Measurements from ENCODE around the gene TXNDC5.
"Not testable (repeated sequence)": the region's sequence is repeated elsewhere in the genome, so short reads cannot be mapped to it uniquely, and the experiment has no call there.

The TXNDC5 gene

DNA sequence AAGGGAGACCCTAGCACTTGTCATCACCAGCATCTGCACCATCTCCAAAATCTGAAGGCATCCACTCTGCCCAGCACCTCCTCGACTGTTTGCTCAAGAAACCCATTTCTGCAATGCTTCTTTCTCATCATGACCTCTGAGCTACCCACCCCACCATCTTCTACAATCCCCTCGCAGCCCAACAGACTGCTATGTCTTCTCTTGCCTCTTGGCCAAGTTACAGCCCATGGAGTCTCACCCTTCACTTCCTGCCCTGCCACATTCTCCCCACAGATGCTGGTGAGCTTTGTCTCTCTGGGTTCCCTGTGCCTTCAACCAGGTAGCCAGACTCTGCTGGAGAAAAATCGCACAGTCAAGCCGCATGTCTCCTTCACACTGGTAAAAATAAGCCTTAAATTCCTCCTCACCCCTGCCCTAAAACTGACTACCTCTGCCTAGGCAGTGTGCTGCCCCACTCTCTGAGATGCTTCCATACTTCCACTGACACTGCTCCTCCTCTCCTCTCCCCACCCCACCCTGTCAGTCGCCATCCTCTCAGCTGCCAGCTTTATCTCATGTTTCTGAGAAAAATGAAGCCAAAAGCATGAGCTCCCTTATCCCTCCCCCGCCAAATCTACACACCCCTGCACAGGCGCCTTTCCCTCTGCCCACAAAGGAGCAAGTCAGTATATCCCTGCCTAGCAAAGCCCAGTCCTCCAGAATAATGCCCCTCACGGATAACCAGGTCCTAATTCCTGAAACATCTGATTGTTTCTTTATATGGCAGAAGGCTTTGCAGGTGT lies 2.3 kb upstream of the TXNDC5 start:
- no peak for DNase-seq

DNA sequence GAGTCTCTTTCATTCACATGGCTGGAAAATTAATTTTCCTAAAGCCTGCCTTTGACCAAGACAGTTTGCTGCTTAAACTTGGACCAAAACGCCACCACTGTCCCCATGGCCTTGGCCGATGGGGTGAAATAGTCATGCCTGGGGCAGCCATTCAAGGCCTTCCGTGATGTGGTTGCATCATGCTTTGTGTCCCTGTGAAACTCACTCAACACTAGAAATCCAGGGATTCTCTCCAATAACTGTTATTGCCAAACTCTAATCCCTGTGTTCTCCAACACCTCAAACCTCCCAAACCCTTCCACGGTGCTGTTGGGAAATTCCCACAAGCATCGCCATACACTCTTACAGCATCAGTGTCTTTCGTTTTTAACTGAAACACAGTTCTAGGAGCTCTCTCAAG lies 1.4 kb upstream of the TXNDC5 start:
- no peak for DNase-seq

DNA sequence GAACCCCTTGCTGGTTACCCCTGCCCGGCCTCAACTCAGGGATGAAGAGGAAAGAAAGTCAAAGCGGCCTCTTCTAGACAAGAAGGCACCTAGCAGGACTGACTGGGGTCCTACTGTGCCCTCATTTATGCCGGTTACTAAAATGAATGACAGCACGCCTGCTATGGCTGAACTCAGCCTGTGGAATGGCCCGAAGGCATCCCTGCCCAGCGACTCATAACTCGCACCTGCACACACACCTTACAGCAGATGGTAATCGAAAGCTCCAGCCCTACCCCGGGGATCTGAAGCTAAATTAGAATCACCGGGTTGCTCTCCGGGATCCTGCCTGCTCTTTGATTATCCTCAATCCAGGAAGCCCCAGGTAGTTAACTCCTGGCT lies 747 bp upstream of the TXNDC5 start:
- DNase-seq, result no peak

DNA sequence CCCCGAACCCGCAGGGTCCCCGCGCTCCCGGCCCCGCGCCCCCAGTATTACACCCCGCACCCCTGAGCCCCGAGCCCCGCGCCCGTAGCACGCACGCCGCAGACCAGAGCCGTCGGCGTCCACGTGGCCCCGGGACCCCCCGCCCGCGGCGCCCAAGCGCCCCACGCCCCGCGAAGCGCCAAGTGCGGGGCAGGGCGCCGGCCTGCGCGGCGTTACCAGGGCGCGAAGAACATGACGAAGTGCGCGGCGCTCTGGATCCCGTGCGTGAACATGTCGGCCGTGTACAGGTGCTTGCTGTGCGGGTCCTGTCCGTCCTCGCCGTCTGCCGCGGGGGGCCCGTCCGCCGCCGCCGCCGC lies 312 bp downstream of the TXNDC5 start:
- no peak for DNase-seq

DNA sequence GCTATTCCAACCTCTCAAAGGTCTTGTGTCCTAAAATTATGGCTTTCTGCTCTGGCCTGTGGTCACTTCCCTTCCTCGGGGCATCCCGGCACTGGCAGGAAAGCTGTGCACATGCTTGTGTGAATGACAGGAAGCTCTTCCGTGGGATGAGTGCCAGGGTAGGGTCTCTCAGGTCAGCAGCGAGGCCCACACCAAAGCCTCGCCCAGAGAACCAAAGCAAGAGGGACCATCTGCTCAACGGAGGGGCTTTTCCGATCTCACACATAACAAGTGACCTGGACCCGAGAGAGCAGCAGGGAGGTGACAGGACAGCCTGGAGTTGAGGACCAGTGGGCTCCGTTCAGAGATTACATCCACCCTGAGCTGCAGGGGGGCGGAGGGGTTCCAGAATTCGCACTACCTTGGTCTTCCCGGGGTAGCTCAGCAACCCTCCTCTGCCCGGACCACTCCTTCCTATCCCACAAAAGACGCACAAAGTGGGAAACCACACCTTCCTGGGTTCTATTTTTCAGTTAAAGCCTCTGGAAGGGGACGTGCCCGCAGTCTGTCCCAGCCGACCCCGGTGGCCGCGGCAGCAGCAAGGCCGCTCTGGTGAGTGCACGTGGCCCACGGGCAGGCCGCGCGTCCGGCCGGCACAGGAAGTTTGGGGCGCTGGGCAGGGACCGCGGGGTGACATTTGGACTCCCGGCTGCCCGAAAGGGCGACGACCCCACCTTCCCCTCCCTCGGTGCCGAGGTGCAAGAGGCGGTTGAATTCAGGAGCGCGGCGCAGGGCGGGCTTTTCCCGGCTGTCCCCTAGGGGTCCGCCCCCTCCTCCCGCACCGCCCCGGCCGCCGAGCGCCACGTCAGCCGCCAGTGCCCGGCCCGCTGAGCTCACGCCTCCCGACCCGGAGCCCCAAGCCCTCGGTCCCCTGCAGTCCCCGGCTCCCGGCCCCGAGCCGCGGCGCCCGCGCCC lies 988 bp downstream of the TXNDC5 start:
- DNase-seq, result peak; percentile 19

DNA sequence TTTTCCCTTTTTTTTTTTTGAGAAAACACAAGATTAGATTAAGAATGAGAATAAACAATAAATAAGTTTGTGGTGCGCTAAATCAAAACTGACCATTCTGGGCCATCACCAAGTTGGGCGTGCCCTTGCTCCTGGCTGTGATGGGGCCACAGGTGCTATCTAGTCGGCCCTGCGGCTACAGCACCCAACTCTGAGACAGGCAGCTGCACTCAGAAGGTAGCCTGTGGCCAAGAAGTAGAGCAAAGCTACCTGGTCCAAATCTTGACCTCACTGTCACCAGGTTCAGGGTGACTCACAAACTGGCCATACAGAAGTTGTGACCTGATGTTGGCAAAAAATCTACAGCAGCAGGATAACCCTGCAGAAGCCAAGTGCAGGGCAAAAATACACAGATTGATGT lies 3.4 kb downstream of the TXNDC5 start:
- no peak for DNase-seq

DNA sequence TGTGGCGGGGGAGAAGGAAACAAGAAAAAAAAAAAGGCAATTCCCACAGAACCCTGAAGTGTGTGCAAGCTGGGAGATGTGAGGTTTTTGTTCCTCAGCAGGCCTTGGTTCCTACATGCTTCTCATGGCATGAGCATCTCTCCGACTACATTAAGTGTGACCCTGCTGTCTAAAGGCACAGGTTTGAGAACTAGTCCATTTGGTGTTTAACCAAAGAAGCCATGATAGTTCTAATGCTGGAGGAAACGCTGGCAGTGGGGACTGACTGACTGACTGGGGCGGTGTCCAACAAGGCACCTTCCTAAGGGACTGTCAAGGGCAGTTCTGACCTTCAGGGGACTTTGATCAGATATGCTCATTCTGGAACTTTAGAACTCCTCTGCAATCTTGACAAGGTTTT lies 3.8 kb downstream of the TXNDC5 start:
- no peak for DNase-seq

DNA sequence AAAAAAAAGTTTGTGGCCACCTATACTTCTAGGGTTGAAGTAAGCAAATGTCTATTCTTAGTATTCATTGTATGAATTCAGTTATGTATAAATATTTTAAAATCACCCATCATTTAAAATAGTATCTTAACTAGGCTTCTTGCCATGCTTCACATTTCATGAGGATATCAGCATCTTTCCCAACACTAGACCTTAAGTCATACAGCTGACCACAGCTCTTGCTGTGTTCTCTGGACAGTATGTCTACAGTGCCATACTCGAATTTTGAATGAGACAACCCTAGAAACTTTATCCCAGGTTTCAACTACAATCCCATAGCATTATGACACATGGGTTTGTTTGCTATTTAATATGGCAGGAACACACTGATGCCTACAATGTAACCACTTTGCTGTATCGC lies 5.2 kb downstream of the TXNDC5 start:
- DNase-seq, result no peak

DNA sequence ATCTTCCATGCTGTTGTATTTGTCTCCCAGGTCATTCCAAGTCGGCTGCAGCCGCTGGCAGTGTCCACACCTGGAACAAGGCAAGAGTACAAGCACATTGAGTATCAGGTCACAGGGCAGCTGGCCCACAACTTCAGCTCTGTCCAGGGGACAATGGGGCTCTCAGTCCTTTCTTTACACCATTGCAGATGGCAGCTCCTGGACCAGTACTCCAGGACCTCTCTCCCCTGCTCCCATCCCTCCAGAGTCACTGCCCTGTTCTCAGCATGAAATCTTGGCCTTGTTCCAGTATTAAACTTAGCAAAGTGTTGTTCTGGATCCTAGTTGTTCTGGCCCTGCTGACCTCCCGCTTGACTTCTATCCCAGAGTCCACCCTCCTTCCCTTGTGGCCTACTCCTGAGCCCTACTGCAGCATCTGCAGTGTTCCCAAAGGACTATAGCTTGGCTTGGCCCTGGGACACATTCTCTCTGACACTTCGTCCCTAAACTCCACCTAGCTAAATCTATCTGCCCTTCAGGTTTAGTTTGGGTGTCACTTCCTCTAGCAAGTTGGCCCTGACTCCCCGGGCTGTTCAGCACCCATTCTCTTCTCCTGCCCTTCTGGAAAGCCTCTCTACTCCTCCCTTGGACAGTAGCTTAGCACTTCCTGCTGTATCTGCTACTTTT lies 5.8 kb downstream of the TXNDC5 start:
- no peak for DNase-seq

DNA sequence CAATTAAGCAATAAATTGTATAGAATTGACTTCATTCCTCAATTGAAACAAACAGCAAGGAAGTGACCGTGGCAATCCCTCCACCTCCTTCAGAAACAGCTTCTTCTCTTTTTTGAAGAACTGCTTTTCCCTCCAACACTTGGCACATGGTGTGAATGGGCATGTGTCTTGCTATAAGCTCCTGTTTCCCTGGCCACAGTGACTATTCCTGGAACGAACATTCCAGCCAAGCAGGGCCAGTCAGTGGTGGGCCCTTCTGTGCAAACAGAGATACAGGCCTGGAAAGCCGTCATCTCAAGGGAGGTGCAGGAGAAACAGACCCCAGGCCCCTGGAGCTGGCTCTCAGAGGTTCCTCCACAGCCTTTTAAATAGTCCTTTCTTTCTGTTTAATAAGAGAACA lies 6.9 kb downstream of the TXNDC5 start:
- DNase-seq, result no peak

DNA sequence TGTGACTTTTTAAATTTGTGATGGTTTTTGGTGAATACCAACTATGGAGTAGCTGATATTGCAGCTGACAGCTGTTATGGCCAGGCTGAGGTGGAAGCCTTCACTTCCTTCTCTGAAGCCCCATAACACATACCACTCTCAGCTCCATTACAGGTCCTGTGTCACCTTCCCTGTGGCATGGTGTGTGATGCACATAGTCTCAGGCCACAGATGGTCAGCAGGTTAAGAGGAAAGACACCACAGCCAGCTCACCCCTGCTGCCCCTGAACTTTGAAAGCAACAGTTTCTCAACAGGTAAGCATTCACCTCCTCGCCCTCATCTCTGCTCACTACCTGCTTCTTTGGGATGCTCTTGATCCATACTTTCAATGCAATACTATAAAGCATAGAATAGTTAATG lies 7.7 kb downstream of the TXNDC5 start:
- DNase-seq, result no peak

DNA sequence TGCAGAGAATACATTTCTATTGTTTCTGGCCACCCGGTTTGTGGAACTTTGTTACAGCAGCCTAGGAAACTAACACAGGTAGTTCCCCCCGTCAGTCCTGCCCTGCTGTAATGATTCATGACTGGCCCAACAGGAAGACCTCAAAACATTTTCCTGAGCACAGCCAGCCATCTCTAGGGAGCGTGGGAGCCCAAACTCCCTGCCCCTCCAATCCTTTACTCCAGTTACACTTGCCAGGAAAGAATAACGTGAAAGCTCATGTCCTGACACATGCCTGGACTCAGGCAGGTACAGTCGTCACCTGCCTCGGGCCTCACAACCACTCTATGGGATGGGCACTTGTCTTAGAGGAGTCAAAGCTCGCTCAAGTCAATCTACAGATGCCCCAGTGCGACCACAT lies 8.4 kb downstream of the TXNDC5 start:
- no peak for DNase-seq

DNA sequence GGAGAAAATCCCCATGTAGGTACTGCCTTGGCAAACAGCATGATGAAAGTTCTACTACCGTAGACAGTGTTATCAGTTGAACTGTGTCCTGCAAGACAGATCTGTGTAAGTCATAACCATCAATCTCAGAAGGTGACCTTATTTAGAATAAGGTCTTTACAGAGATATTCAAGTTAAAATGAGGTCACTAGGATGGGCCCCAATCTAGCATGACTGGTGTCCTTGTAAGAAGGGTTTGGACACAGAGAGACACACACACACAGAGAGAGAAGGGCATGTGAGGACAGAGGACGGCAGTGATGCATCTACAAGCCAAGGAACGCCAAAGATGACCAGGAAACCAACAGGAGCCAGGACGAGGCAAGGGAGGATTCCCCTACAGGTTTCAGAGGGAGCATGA lies 8.8 kb downstream of the TXNDC5 start:
- no peak for DNase-seq

DNA sequence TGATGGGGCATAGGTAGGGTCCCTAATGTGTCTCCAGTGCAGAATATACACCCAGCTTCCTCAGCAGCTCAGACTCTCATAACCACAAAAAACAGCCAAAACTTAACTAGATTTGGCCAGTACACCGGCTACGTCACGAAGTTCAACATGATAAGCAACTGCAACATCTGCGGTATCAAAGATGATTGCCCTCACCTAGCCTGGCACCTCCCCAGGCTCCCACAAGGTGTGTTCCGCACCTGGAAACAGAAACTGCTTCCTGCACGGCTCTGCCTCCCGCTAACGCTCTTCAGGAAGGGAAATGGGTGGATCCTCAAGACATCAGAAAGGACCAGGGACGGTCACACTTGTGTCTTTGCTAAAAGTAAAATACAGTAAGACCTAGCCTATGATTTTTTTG lies 9.5 kb downstream of the TXNDC5 start:
- DNase-seq, result no peak

DNA sequence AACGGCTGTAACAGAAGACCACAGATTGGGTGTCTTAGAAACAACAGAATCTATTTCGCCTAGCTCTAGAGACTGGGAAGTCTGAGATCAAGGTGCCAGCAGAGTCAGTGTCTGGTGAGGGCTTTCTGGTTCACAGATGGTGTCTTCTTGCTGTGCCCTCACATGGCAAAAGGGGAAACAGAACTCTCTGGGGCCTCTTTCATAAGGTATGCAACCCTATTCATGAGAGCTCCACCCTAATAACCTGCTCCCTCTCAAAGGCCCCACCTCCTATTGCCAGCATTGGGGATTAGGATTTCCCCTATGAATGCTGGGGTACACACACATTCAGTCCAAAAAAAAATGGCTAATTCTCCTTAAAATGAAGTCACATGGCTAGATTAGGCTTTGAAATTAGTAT lies 10.0 kb downstream of the TXNDC5 start:
- DNase-seq, result no peak

DNA sequence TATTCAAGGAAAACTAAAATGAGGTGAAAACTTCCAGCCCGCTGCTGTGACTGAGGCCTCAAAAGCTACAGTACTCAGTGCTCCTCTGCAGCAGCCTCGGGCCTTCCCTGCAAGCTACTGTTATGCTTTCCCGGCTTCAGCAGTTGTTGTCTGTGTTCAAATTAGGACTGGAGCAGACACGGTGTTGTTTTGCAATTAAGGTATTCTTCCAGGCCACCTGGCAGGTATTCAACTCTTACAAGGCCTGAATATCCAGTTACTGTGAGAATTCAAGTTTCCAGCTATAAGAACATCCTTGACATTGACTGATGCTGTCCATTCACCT lies 10.7 kb downstream of the TXNDC5 start:
- DNase-seq, result no peak

DNA sequence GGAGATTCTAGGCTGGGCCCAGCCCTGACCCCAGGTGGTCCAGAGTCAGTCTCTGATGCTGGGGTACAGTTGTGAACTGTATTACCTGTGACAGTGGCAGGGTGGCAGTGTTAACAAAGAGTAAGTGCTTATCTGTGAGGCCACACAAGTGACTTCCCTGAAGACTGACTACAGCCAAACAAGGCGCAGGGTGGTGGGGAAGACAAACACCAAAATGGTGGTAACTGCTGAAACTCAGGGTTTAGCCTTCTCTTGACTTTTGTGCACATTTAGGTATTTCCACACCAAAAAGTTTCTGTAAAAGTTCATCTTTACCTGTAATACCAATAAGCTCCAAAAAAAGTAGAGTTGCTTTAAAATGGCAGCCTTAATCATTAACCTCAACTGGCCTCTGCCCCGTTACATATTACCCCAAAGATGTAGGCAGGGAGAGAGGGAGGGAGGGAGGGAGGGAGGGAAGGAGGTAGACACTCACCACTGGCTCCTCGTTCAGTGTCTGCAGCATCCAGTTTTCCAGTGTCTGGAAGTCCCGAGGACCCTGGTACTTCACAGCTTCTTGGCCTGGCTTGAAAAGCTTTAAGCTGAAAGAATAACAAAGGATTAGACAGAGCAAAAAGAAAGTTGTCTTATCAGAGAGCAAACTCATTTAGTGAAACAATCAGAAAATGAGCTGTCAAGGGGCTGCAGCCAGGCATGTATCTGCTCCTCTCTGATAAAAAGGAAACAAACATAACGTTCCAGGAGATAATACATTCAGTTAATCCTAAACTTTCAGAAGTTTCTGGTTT lies 11.3 kb downstream of the TXNDC5 start:
- no peak for DNase-seq

DNA sequence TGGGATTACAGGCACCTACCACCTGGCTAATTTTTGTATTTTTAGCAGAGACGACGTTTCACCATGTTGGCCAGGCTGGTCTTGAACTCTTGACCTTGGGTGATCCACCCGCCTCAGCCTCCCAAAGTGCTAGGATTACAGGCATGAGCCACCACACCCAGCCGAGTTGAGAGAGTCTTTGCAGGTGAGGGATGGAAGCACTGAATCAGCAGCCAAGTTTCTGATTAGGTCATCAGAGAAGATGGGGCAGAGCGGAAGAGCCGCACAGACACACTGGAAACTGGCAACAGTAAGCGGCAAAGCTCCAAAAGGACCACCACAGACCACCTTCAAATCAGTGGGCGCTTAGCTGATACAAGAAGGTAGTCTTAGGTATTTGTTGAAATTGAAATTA lies 12.4 kb downstream of the TXNDC5 start:
- DNase-seq, result not testable (repeated sequence)

DNA sequence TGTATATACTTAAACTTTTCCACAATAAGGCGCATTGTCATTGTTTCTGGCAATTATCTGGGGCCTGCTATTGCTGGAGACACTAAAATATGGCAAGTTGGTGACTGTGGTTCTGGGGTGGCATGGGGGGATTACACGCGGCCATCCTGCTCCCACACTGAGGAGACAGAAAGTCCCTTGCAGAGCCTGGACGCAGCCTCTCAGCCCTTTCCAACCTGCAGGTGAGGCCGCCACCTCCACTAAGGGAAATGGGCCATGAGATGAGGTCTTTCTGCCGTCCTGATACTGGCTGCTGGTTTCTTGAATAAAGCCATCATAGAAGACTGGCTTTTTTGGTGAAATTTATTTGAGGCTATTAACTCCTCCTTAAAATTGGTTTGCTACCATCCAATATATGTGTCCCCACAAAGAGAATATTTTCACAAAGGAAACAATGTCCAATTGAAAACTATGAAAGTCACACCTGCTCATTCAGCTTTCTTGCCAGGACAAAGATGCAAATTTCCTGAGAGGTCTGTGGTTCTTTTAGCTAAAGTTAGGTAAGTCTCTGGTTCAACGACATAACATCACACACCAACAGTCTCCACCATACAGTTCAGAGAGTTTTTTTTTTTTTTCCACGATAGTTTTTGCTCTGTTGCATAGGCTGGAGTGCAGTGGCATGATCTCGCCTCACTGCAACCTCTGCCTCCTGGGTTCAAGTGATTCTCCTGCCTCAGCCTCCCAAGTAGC lies 13.0 kb downstream of the TXNDC5 start:
- no peak for DNase-seq

DNA sequence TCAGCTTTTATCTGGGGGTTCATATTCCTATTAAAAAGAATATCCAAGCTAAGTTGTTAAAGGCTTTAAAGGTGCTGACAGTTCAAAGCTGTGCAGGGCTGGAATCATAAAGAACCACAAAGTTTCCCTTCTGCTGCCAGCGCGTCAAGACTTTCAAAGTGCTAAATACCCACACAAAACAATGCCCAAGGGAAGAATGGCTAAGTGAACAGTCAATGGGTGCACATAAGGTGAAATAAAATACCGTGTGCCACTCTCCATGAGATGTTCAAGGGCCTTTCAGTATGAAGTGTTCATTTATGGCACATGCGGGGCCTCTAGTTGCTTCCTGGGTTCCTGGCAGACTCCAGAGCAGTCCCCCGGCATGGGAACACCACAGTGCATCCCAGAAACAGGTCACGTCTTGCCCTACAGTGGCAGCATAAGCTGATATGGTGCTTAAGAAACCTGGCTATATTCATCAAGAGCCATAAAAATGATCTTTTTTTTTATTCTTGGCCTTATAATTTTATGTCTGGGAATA lies 14.1 kb downstream of the TXNDC5 start:
- DNase-seq, result no peak

DNA sequence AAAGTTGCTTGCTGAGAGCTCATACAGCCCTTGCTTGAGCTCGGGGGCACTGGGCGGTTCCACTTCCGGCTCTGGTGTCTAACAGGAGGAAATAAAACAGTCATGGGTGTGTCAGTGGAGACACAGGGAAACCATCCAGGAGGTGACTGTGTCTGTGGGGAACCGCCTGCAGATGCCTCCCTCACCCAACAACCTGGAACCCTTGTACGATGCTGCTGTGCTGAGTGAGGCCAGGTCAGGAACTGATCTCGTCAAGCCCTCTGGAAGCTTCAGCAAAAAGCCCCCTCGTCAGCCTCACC lies 15.5 kb downstream of the TXNDC5 start:
- no peak for DNase-seq

Measured in NCI-H510A (cell line).